ENCODE results near the gene LEMD1. TPM values are rescaled to one million over a fixed set of nuclear protein-coding genes. Genes with fewer than 3 reads are reported as not detected.

Gene LEMD1
- total RNA-seq, 1 donor = 0.36 TPM

DNA sequence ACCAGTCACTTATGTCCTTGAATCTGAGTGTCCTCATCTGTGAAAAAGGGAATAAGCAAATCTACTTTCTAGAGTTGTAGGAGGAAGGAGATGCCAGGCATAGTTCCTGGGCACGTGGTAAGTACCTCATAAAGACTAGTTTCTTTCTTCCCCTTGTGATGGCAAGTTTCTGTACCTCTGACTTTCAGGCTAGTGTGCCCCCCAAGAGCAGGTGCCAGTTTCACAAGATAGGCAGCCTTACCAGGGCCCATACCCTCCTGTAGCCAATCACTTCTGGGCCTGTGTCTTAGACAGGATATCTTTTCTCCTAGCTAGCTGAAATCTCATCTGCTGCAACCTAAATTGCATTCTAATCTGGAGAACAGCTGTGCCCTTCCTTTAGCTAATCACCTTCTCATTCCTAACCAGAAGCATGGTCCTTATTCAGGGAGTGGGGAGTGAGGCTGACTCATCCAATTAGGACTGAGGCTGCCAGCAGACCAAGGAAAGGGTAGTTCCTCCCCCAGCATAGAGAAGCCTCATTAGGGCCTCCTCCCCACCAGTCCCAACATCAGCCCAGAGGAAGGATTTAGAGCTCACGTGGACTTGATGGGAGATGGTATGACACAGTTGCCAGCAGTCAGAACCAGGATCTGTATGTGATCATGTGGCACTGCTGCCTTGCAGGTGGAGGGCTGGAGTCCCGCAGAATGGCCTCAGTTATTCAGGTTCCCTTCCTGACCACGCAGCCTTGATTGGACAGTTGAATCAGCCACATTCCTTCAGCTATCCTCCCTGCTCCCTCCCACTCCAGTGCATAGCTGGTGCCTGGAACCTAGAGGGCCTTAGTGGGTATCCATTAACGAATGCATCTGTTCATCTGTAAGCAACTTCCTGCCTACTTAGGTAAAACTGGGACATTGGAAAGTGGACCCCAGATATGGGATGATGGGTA, 73.0 kb downstream of the LEMD1 start:
- DNase-seq (ENCODE audit: low read depth) = no peak
- TF ChIP-seq, protein P1, sequence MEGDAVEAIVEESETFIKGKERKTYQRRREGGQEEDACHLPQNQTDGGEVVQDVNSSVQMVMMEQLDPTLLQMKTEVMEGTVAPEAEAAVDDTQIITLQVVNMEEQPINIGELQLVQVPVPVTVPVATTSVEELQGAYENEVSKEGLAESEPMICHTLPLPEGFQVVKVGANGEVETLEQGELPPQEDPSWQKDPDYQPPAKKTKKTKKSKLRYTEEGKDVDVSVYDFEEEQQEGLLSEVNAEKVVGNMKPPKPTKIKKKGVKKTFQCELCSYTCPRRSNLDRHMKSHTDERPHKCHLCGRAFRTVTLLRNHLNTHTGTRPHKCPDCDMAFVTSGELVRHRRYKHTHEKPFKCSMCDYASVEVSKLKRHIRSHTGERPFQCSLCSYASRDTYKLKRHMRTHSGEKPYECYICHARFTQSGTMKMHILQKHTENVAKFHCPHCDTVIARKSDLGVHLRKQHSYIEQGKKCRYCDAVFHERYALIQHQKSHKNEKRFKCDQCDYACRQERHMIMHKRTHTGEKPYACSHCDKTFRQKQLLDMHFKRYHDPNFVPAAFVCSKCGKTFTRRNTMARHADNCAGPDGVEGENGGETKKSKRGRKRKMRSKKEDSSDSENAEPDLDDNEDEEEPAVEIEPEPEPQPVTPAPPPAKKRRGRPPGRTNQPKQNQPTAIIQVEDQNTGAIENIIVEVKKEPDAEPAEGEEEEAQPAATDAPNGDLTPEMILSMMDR (IDR thresholded peaks at IDR 0.05; ENCODE audit: insufficient read depth, low read length) = no peak

DNA sequence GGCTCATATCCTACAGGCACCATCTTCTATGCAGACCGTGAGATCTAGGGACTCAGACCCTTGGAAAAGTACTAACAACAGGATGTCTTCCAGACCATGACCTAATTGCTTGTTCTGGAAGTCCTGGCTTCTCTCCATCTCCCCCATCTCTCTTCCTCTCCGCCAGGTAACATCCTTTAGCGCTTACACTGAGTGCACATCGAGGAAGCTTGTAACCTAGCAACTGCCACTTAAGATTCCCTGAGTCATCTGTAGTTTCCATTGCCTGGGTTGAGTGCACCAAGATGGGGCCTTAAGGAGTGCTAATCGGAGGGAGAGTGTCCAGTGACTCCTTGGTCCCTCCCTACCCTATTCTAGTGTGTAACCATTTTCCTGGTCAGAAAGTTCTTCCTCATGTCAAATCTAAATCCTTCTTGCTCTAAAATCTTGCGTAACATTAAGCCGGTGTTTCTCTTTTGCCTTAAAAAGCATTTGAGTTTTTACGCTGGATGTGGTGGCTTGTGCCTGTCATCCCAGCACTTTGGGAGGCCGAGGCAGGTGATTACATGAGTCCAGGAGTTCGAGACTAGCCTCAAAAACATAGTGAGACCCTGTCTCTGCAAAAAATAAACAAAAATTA, 74.8 kb downstream of the LEMD1 start:
- DNase-seq (ENCODE audit: low read depth) = no peak
- TF ChIP-seq, protein P1 (IDR thresholded peaks at IDR 0.05; ENCODE audit: insufficient read depth, low read length) = no peak
- H3K4me3 ChIP-seq (ENCODE audit: low read depth, low read length) = no peak overlapping the region

More for the DNA sequence above, 73.0 kb downstream of the LEMD1 start:
- H3K4me3 ChIP-seq (ENCODE audit: low read depth, low read length) = no peak overlapping the region

DNA sequence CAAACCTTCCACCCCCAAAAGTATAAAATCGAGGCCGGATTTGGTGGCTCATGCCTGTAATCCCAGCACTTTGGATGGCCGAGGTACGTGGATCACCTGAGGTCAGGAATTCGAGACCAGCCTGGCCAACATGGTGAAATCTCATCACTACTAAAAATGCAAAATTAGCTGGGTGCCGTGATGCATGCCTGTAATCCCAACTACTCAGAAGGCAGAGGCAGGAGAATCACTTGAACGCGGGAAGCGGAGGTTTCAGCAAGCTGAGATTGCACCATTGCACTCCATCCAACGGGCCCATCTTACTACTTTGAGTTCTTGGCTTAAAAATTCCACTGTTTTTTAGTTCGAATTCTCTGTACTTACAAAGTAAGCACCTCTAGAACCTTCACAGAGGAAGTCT, 76.1 kb downstream of the LEMD1 start:
- TF ChIP-seq, protein P1 (IDR thresholded peaks at IDR 0.05; ENCODE audit: insufficient read depth, low read length) = no peak

GRCh38 chr1:205344066-205344928, 77.6 kb downstream of the LEMD1 start:
- TF ChIP-seq, protein P1 (IDR thresholded peaks at IDR 0.05; ENCODE audit: insufficient read depth, low read length) = no peak
- H3K4me3 ChIP-seq (ENCODE audit: low read depth, low read length) = peak overlapping the region; percentile 18
- DNase-seq (ENCODE audit: low read depth) = no peak

More for the DNA sequence above, 76.1 kb downstream of the LEMD1 start:
- DNase-seq (ENCODE audit: low read depth) = no peak
- H3K4me3 ChIP-seq (ENCODE audit: low read depth, low read length) = no peak overlapping the region

DNA sequence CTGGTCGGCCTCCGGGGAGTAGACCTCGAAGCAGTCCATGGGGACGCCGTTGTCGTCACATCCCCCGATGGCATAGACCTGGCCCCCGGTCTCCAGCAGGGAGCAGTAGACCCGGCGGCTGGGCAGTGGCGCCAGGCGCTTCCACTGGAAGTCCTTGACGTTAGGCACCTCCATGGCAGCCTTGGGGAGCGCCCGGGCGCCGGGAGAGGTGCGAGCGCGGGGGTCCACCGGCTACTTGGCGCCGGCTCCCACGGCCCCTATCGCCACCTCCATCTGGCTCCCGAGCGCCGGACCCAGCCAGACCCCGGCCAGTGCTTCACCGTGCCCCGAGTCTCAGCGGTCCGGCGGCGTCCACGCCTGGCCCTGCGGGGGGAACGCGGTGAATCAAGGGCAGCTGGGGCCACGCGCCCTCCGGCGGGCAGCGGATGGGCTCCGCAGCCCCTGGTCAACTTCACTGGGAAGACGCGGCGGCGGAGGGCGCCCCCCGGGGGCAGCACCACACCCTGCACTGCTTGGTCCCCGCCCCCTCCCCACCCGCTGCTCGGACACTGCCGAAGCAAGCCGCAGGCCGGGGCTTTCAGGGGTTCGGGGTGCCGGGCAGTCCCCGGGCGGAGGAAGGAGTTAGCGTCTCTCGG, 78.3 kb downstream of the LEMD1 start:
- TF ChIP-seq, protein P1 (IDR thresholded peaks at IDR 0.05; ENCODE audit: insufficient read depth, low read length) = no peak
- H3K4me3 ChIP-seq (ENCODE audit: low read depth, low read length) = no peak overlapping the region
- DNase-seq (ENCODE audit: low read depth) = no peak

GRCh38 chr1:205342986-205343385, 78.9 kb downstream of the LEMD1 start:
- no peak overlapping the region for H3K4me3 ChIP-seq (ENCODE audit: low read depth, low read length)
- TF ChIP-seq, protein P1 (IDR thresholded peaks at IDR 0.05; ENCODE audit: insufficient read depth, low read length) = no peak
- no peak for DNase-seq (ENCODE audit: low read depth)
